Right kidney (tissue), 1 donor: ENCODE measurements around the gene PPIE.

Experiments used
- DNase-seq: peaks from one replicate; pipeline ENCODE4 v3.0.0-alpha.2; 2016

Gene PPIE

DNA sequence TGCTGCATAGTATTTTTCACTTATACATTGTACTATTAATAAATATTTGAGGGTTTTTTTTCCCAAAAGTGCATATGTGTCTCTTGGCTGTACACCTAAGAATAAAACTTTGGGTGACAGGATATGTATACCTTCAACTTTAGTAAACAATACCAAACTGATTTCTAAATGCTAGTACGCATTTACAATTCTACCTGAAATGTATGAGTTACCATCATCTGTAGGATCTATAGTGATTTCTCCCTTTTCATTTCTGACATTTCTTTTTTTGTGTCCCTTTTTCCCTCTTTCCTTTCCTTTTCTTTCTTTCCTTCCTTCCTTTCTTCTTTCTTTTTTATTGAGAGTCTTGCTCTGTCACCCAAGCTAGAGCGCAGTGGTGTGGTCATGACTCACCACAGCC is 66.7 kb downstream of the PPIE start:
- DNase-seq: no peak

DNA sequence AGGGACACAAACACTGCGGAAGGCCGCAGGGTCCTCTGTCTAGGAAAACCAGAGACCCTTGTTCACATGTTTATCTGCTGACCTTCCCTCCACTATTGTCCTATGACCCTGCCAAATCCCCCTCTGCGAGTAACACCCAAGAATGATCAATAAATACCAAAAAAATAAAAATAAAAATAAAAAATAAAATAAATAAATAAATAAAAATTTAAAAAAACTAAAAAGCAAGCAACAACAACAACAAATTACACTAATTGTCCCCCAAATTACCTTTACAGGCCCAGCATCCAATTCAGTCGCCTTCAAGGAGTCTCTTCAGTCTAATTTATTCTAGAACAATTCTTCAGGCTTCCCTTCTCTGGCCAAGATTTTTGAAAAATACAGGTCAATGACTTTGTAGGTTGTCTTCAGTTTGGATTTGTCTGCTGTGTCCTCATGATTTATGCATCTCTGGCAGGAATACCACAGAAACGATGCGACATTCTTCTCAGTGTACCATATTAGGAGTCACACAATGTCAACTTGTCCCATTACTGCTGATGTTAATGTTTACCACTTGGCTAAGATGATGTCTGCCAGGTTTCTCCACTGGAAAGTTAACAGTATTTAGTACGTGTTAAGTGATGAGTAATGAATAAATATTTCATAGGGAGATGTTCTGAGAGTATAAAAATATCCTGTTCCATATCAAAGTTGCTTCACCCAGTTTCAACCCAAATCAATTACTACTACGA is 70.3 kb downstream of the PPIE start:
- DNase-seq: no peak

DNA sequence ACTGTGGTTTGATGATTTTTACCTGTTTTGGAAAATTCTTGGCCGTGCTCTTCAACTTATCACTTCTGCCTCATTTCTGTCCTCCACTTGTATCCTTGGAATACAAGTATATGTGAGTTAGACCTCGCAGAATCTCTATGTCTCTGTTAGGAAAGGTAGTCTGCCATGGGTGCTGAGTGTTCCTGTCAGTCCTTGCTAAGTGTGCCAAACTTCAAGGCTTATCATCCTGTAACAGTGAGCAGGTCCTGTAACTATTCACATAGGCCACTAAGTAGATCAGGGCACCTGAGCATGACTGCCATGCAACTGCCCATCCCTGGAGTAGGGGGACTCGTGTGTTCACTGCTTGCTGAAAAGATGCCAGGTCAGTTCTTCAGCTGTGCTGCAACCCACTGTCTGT is 74.2 kb downstream of the PPIE start:
- no peak for DNase-seq
